Measurements from ENCODE around the gene PDGFB.

Gene PDGFB

DNA sequence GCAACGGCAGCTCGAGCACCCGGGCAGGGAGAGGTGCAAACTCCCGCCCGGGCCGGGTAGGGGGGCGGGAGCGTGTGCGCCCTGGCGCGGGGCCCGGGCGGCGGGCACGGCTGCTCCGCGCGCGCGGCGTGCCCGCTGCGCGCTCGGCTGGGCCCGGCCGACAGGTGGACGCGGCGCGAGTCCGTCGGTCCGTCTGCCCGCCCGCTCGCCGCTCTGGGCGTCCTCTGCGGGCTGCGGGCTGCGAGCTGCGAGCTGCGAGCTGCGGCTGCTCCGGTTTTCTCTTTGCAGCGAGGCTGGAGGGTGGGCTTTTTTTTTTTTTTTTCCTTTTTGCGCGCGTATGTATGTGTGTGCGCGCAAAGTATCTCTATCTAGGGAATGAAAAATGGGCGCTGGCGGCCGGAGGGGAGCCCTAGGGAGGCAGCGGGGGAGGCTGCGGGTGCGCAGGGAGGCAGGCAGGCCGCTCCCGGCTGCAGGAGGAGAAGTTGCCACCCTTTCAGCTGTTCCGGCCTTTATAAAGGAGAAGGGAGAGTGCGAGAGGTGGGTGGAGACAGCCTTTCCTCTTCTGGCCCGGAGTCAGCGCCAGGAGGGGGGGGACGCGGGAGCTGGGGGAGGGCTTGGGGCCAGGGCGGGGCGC, at the start of gene PDGFB:
TSS of gene PDGFB (minus strand) at position 487 of the 634 bp plus-strand sequence. CDS start 1,019 bp downstream, outside the sequence.
- no peak for DNase-seq (ENCODE audit: low read depth)

DNA sequence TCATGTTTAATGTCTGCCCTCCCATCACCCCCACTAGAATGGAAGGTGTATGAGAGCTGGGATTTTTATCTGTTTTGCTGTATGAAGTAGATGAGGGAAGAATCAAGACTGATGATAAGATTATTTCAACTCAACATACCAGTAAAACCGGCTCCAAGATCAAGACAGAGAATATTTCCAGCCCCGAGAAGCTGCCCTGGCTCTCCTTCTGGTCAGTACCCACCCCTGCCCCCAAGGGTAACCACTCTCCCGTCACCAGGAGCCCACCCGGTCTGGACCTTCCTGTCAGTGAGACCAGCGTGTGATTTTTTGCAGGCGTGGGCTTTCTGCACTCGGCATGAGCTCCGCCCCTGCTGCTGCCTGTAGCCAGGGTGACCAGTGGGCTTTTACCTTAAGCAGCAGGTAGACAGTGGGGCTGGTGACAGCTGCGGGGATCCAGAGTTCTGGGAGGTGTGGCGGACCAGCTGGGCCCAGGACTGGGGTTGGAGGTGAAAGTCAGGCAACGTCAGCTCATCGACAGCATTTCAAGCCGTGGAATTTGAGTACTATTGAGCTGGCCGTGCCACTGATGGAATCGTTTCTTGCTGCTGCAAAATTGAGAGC, 49.1 kb upstream of the PDGFB start:
- no peak for DNase-seq (ENCODE audit: low read depth)

DNA sequence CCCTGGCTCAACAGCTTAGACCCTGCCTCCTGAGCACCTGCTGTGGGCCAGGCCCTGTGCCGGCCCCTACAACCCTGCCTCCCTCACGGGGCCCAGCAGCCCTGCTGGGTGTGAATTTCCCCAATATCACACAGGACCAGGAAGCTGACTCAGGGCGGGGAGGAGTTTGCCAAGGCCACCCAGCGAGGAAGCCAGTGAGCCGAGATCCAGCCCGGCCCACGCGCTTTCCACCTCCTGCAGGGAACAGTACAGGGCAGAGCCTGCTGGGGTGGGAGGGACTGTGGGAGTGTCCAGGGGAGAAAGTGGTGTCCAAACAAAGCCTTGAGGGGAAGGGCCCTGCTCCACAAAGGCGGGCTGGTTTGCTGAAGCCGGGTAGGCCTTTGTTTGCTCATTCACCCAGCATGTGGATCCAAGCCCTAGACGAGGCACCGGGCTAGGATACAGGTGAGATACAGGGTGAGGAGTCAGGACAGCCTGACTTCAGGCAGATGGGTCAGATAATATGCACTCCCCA, 47.8 kb upstream of the PDGFB start:
- no peak for DNase-seq (ENCODE audit: low read depth)

DNA sequence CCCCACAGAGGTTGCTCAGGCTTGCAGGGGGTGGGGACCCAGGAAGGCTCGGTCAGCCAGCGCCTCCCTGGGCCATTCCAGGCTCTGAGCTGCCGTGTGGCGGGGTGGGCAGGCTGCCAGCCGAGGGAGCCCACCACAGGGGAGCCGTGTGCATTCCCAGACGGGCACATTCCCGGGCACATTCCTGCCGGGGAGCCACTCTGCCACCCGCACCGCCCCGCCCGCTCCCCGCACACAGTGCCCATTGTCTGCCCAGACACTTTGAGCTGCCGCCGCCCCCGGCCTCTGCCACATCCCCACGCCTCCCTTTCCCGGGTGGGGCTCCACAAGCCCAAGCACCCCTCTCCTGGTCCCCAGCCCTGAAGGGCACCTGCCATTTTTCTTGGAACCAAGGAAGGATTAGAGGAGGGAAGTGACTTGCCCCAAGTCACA, 47.3 kb upstream of the PDGFB start:
- DNase-seq (ENCODE audit: low read depth) = no peak

DNA sequence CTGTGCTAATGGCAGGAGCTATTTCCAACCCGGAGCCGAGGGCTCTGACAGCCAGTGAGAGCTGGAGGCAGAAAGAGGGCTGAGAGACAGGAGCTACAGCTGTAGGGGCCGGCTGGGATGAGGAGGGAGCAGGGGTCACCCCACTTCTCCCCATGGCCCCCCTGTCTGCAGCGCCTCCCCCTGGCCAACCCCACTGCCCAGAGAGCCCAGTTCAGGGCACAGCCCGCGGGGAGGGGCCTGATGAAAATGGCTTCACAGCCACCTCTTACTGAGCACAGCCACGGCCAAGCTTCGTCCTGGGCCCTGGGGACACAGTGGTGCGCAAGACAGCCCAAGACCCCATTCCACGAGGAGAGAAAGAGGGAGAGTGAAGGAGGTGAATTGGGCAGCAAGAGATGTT, 46.7 kb upstream of the PDGFB start:
- no peak for DNase-seq (ENCODE audit: low read depth)

DNA sequence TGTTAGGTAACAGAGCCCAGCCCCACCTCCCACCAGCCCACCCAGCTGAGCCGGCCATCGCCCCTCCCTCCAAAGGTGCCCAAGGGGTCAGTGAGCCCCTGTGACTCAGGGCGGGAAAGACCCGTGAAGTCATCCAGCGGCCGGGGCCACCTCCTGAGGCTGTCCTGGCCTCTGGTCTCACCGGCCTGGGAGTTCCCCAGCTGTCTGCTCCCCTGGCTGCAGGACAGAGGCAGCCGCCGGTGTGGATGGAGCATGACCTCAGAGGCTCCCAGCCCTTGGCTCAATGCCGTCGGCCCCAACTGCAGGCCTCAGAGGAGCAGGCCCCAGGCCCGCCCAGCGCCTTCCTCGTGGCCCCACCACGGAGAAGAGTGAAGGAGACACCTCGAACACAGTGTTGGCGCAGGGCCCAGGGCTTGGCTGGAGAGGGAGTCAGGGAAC, 46.0 kb upstream of the PDGFB start:
- DNase-seq (ENCODE audit: low read depth) = no peak

DNA sequence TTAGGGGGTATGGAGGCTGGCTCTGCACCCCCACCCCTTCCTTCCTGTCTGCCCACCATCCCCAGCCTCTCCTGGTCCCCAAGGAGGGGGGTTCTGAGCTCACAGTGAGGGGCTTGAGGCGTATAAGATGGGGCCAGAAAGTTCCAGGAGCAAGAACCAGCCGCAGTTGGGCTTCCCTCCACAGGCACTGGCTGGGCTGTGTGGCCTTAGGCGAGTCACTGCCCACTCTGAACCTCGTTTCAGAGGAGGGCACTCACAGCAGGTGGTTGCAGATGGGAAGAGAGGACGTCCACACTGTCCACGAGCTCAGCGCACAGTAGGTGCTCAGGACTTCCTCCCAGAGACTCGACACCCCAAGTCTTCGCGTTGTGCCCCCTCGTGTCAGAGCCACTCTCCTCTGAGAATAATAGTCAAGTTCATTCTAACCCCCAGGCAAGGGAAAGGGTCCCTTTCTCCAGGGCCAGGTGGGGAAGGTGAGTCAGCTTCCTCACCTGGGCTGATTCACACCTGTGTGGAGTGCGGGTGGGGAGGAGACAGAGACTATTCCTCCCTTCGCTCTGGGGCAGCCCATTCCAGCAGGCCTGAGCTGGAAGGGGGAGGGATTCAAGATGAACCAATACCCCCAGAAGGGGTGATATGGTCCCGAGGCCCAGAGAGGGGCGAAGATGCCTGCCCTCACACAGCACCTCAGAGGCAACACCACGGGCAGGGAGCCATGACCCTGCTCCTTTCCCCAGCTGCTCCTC, 45.4 kb upstream of the PDGFB start:
- no peak for DNase-seq (ENCODE audit: low read depth)

DNA sequence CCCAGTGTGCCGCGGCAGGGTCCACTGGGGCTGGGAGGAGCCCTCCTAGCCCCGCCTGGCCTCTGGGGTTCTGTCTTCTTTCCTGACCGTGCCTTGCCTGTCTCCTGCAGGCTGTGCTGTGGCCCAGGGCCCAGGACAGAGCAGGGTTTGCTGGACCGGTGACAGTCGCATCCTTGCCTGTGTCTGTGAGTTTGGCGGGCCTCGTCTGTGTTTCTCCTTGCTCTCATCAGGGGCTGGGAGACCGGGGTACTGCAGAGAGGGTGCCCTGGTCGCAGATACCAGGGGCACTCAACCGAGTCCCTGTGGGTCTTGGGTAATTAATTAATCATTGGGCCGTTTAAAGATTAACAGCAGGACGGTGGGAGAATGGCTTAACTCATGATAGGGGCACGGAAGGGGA, 44.8 kb upstream of the PDGFB start:
- DNase-seq (ENCODE audit: low read depth) = no peak

DNA sequence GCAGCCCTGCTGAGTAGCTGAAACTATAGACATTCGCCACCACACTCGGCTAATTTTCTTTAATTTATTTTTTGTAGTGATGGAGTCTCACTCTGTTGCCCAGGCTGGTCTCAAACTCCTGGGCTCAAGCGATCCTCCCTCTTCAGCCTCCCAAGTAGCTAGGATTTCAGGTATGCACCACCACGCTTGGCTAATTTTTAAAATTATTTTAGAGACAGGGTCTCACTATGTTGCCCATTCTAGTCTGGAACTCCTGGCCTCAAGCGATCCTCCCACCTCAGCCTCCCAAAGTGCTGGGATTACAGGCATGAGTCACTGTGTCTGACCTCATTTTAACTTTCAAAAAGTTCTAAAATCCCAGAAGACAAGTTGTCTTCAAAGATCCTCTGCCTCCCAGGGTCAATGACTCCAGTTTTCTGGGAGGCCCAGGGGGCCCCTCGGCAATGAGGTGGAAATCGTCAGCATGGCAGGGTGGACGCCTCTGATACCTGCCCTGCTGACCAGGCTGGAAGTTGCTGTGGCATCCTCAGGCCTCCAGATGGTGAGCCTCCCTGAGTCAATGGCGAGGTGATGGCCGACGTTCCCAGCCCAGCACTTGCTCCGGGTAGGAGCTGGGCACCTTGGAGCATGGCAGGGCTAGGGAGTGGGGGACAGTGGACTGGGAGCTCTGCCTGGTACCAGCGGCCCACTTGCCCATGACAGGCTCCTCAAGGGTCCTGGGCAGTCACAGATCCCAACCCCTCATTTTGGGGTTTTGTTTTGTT, 43.5 kb upstream of the PDGFB start:
- no peak for DNase-seq (ENCODE audit: low read depth)

DNA sequence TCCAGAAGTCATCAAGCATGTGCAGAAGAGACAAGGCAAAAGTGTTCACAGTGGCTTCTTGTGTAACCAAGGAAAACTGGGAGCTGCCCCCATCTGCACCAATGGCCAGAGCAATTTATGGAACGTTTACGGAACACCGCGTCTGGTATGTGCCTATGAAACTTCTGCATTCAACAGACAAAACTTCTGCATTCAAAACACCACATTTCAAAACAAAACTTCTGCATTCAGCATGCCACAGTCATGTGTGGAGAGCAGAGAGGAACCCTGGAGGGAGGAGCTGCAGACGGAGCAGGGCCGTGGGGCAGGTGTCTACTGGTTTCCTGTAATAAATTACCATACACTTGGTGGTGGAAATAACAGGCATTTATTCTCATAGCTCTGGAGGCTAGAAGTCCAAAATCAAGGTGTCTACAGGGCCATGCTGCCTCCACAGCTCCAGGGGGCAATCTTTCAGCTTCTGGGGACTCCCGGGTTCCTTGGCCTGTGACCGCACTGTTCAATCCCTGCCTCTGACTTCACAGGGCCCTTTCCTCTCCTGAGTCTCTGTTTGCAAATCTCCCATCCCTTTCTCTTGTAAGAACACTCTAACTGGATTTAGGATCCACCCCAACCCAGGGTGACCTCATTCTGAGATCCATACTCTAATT, 42.4 kb upstream of the PDGFB start:
- no peak for DNase-seq (ENCODE audit: low read depth)

DNA sequence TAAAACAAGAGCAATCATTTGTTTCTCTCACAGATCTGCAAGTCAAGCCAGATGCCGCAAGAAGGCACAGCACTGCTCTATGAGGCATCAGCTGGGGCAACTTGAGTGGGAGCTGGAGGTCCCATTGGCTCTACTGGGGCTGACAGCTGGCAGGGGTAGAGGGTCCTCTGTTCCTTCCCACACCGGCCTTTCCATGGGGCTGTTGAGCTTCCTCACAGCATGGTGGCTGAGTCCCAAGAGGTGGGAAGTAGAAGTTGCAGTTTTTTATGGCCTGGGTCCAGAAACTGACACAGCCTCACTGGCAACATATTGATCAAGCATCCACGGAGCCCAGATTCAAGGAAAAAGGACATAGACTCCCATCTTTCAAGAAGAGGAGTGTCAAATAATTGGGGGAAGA, 40.2 kb upstream of the PDGFB start:
- no peak for DNase-seq (ENCODE audit: low read depth)

DNA sequence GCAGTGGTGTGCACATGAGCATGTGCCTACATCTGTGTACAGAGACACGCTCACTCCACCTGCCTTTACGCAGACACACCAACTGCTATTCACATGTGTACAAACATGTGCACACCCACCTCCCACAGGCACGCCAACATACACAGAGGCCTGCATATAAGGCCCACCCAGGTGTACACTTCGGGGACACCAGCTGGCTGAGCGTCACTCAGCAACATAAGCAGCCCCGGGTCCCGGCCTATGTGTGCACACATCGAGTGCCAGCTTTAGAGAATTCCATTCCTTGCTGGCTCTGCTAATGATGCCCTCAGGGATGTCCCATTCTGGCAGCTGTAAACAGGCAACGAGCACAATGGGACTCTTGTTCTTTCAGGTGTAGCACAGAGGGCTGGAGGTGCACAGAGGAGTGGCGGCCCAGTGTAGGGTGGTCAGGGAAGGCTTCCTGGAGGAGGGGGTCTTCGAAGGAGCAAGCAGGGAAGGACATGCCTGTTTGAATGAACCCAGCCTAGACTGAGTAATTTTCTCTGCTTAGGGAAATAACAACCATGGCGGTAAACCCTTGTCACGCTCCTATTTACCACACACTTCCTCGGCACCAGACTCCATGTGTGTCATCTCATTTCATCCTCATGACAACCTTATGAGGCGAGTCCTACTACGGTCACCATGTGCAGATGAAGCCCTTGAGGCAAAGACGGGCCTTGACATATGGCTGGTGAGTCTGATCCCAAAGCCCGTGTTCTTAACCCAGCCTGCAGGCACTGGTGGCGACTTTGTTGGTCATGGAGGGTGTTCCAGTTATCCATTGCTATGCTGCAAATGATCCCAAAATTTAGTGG, 39.6 kb upstream of the PDGFB start:
- no peak for DNase-seq (ENCODE audit: low read depth)

DNA sequence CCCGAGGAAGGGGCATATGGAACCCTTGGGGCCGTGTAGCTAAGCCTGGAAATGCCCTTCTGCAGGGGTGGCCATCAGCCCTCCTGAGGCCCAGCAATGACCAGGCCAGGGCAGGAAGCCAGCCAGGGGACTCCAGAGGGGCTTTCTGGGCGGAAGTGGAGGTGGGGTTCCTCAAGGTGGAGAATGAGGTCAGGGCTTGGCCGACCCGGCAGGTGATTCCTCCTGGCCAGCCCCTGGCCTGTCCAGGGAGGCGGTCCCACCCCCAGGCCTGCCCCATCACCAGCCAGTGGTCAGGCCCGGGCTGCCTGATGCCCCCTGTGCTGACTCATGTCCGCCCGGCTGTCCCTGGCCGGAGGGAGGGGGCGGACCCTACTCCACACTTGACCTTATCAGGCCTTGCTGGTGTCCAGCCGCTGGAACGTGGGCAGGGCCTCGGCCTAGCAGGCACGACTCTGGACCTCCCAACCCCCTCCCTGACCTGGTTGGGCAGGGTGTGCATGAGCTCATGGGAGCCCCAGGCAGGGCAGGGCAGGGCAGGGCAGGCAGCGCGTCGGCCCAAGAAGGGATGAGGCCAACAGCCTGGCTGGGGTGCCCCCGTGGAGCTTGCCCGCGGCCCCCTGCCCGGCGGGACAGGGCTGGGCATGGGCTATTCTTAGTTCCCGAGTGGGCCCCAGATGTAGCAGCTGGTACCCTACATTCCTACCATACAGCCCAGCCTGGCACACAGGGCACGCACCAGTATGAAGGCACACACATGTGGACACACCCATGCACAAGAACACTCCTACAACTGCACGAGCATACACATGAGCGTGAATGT, 38.8 kb upstream of the PDGFB start:
- DNase-seq (ENCODE audit: low read depth) = no peak

DNA sequence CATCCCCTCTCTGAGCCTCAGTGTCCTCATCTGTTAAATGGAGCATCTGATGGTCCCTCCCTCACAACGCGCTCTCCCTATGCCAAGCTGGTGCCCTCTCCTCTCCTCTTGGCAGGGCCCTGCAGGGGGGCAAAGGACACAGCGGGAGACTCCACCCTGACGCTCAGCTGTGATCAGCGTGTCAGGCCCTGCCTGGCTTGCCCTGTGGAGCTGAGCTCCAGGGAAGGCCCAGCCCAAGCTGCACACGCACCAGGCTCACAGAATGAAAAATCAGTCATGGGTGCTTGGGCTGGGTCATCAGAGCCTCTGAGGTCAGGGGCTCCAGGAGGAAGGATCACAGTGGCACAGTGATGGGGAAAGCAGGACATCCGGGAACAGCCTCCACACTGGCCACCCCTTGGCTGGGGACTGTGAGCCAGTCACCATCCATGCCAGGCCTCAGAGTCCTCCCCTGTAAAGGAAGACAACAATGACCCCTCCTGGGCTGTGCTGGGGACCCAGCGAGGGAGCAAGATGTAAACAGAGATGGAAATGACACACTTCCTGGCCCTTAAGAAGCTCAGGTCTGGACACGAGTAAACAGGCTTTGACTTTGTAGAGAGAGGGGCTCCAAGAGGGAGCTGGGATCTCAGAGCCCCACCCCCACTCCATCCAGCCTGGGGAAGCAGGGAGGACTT, 38.0 kb upstream of the PDGFB start:
- no peak for DNase-seq (ENCODE audit: low read depth)

DNA sequence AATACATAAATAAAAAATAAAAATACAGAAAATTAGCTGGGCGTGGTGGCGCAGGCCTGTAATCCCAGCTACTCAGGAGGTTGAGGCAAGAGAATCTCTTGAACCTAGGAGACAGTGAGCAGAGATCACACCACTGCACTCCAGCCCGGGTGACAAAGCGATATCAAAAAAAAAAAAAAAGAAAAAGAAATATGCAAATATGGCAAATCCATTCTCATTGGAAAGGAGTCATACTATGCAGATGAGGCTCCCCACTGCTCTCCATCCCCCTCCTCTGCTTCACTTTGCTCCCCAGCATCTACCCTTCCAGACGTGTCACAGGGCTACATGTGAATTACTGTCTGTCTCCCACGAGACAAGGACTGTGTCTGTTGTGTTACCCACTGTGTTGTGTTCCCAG, 36.3 kb upstream of the PDGFB start:
- no peak for DNase-seq (ENCODE audit: low read depth)

DNA sequence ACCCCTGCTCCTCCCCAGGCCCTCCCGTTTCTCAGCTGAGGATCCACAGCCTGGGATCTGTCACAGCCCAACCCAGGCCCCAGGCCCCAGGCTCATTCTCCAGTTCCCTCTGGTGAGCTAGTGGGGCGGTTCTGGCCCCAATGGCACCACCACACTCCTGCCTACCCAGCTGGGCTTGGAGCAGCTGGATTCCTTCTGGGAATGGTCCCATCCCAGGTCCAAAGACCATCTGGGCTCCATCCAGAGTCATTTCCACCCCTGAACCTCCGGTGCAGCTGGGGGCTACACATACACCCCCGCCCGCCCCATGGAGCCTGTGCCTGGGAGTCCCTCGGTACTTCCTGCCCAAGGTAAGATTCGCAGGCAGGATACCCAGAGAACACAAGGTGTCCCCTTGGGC, 35.5 kb upstream of the PDGFB start:
- no peak for DNase-seq (ENCODE audit: low read depth)

DNA sequence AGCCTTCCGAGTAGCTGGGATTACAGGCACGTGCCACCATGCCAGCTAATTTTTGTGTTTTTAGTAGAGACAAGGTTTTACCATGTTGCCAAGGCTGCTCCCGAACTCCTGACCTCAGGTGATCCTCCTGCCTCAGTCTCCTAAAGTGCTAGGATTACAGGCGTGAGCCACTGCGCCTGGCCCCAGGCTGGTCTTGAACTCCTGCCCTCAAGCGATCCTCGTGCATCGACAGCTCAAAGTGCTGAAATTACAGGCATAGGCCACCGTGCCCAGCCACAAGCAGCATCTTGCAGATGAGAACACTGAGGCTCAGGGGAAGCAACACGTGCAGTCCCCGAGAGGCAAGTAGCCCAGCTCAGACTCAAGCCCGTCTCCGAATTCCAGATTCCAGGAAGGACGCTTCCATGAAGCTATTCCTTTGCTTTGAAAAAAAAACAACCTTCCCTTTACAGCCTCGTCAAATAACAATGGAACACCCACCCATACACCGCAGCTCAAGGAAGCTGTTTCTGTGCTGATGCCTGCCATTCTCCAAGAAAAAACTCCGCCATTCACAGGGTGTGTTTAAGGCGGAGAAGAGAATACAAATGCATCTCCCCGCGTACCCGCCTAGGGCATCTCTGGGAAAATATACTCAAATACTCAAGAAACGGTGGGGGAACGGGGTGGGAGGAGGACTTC, 34.5 kb upstream of the PDGFB start:
- DNase-seq (ENCODE audit: low read depth) = no peak

DNA sequence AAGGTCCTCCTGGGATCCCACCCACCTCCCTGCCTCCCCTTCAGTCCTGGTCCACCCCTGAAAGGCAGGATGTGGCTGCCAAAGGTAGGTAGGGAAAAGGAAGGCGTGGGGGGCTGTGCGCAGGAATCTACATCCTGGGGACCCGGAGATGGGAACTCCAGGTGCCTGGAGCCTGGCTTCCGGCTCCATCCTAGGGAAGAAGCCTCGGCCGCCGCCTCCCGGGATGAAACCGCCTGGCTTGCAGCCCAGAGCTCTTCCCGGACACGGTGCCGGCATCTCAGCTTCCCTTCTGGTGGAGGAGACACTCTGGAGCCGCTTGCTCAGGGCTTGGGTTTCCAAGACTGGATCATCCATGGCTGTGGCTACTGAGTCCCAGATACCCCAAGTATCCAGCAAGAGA, 33.3 kb upstream of the PDGFB start:
- DNase-seq (ENCODE audit: low read depth) = no peak

DNA sequence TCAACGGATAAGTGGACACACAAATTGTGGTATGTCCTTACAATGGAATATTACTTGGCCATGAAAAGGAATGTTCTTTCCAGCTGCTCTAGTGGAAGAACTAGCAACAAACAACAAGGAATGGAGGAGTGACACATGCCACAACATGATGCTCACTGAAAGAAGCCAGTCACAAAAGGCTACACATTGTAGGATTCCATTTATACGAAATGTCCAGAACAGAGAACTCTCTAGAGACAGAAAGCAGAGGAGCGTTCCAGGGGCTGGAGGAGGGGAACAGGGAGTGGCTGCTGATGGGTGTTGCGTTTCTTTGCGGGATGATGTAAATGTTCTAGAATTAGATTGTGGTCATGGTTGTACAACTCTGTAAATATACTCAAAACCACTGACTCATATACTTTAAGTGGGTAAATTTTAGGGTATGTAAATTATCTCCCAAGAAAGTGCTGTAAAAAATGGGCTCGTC, 32.4 kb upstream of the PDGFB start:
- DNase-seq (ENCODE audit: low read depth) = no peak

Data from activated T-cell treated with anti-CD3 and anti-CD28 coated beads for 48 hours (primary cell).